Measurements from ENCODE around the gene MC1R.
"Not testable (repeated sequence)": the region's sequence is repeated elsewhere in the genome, so short reads cannot be mapped to it uniquely, and the experiment has no call there.

Gene MC1R

GRCh38 chr16:89914642-89915285 is 3.9 kb upstream of the MC1R start:
- not testable (repeated sequence) for DNase-seq

- DNase-seq = no peak
These were observed 3.1 kb upstream of the MC1R start for GRCh38 chr16:89915303-89916232.

GRCh38 chr16:89917773-89918452 is 749 bp upstream of the MC1R start:
- peak; percentile 94 to 95 for DNase-seq

GRCh38 chr16:89919535-89920406 is 1.1 kb downstream of the MC1R start:
- no peak for DNase-seq

- no peak for DNase-seq
These were observed 2.1 kb downstream of the MC1R start for GRCh38 chr16:89920723-89921122.

- no peak for DNase-seq
These were observed 2.6 kb downstream of the MC1R start for GRCh38 chr16:89921131-89921701.

- DNase-seq = peak; percentile 72 to 76
These were observed 3.2 kb downstream of the MC1R start for GRCh38 chr16:89921702-89922476.

- DNase-seq = peak; percentile 26 to 31
These were observed 3.8 kb downstream of the MC1R start for GRCh38 chr16:89922477-89922883.

- DNase-seq = peak; percentile 3 to 13
These were observed 4.4 kb downstream of the MC1R start, which contains the start of gene TUBB3 for GRCh38 chr16:89922884-89923639. Gene TUBB3 (plus strand): TSS chr16:89923342. CDS start chr16:89923402, 60 bp downstream.

- no peak for DNase-seq
These were observed 5.1 kb downstream of the MC1R start for GRCh38 chr16:89923640-89924296.

- peak; percentile 20 to 51 for DNase-seq
These were observed 5.7 kb downstream of the MC1R start for GRCh38 chr16:89924297-89924924.

GRCh38 chr16:89924925-89925307 is 6.3 kb downstream of the MC1R start:
- no peak for DNase-seq

GRCh38 chr16:89925596-89926079 is 7.0 kb downstream of the MC1R start:
- DNase-seq = no peak

GRCh38 chr16:89931305-89931896 is 12.7 kb downstream of the MC1R start:
- DNase-seq = no peak

GRCh38 chr16:89931964-89932363 is 13.3 kb downstream of the MC1R start:
- no peak for DNase-seq

GRCh38 chr16:89934019-89934418 is 15.4 kb downstream of the MC1R start:
- DNase-seq = not testable (repeated sequence)

- DNase-seq = no peak
These were observed 16.2 kb downstream of the MC1R start for GRCh38 chr16:89934611-89935553.

GRCh38 chr16:89935620-89936019 is 17.0 kb downstream of the MC1R start:
- not testable (repeated sequence) for DNase-seq

Measured in Kasumi-1 (cell line).